Astrocyte of the spinal cord (primary cell): ENCODE measurements around the gene ADARB1.

Experiments
- DNase-seq: peaks from one replicate; pipeline ENCODE4 v3.0.0; 2011; ENCODE audit warnings: low read depth, low spot score
- H3K4me3 ChIP-seq: 2 replicates; pipeline ENCODE4 v1.5.1; 2011; ENCODE audit warnings: low read depth, mild to moderate bottlenecking, low read length, moderate library complexity
- in situ Hi-C: cut with HindIII; loops from 2 replicates; pipeline ENCODE4 v1.10.0; 2017; ENCODE audit warnings: low sequenced_read_pairs
- TF ChIP-seq, protein P1 (sequence below): IDR thresholded peaks from 2 replicates; pipeline ENCODE4 v1.5.1; 2012; ENCODE audit warnings: low read depth, mild to moderate bottlenecking, low read length, inconsistent platforms

Gene ADARB1

GRCh38 chr21:45033791-45034555, 40.4 kb upstream of the ADARB1 start:
- TF ChIP-seq, protein P1, sequence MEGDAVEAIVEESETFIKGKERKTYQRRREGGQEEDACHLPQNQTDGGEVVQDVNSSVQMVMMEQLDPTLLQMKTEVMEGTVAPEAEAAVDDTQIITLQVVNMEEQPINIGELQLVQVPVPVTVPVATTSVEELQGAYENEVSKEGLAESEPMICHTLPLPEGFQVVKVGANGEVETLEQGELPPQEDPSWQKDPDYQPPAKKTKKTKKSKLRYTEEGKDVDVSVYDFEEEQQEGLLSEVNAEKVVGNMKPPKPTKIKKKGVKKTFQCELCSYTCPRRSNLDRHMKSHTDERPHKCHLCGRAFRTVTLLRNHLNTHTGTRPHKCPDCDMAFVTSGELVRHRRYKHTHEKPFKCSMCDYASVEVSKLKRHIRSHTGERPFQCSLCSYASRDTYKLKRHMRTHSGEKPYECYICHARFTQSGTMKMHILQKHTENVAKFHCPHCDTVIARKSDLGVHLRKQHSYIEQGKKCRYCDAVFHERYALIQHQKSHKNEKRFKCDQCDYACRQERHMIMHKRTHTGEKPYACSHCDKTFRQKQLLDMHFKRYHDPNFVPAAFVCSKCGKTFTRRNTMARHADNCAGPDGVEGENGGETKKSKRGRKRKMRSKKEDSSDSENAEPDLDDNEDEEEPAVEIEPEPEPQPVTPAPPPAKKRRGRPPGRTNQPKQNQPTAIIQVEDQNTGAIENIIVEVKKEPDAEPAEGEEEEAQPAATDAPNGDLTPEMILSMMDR: no peak
- in situ Hi-C loops: no loop called here
- DNase-seq: no peak
- H3K4me3 ChIP-seq: no peak overlapping the region

- no peak overlapping the region for H3K4me3 ChIP-seq
- in situ Hi-C loops: no loop called here
- TF ChIP-seq, protein P1: no peak
- no peak for DNase-seq
Observed at GRCh38 chr21:45034556-45035476, 39.6 kb upstream of the ADARB1 start.

- TF ChIP-seq, protein P1: no peak
- in situ Hi-C loops: no loop called here
- no peak for DNase-seq
- H3K4me3 ChIP-seq: no peak overlapping the region
Observed at GRCh38 chr21:45035477-45035848, 38.9 kb upstream of the ADARB1 start.

DNA sequence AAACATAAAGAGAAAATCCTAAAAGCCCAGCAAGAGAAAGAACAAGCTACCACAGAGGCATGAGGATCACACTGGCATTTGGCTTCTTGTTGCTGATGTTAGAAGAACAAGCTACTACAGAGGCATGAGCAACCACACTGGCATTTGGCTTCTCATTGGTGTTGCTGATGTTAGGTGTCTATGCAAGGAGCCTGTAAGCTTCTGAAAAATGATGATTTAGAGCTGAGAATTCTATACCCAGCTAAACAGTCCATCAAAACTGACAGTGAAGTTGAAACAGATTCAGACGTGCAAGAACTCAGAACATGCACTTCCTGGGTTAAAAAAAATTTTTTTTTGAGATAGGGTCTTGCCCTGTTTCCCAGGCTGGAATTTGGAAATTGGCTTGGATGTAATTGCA, 37.8 kb upstream of the ADARB1 start:
- TF ChIP-seq, protein P1: no peak
- DNase-seq: no peak
- in situ Hi-C loops: no loop called here
- H3K4me3 ChIP-seq: no peak overlapping the region

- in situ Hi-C loops: no loop called here
- no peak for DNase-seq
- TF ChIP-seq, protein P1: no peak
- H3K4me3 ChIP-seq: no peak overlapping the region
Observed at GRCh38 chr21:45037986-45038385, 36.4 kb upstream of the ADARB1 start.

DNA sequence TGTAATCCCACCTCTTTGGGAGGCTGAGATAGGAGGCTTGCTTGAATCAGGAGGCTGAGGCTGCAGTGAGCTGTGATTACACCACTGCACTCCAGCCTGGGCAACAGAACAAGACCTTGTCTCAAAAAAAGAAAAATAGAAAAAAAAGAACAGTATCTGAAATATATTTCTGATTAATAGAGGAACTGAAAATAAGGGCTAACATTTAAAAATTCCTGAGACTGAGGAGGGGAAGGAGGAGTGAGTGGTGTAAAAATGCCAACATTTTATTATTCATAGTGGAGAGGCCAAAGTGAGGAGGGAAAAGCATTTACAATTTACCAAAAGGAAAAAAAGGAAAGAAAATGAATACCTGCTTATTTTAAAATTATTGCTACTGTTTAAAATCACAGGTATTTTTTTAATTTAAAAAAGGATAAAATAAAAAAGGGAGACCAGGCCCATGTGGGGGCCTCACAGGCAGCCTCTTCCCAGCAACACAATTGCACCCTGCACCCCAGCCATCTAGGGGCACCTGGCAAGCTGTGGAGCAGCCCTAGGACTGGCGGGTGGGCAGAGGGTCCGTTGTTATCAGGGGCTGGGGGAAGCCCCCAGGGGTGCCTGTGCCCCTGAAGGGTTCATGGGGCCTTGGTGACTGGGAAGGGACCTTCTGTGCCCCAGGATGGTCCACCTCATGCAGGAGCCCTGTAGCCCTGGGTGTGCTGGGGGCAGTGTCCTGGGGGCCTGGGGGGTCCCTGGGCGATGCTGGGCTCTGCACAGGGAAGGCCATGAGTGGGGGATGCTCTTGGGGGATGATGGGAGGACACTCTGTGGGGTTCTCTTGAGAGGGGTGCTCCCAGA, 34.8 kb upstream of the ADARB1 start:
- no peak overlapping the region for H3K4me3 ChIP-seq
- no peak for DNase-seq
- TF ChIP-seq, protein P1: no peak
- in situ Hi-C loops: no loop called here
